KOPT-K1 (cell line): ENCODE data around the gene GGTLC2.
"Not testable (repeated sequence)": the region's sequence is repeated elsewhere in the genome, so short reads cannot be mapped to it uniquely, and the experiment has no call there.

Experiments used
- H3K27ac ChIP-seq: fragments of 200-600 bp; sonication (generic); 2 replicates; pipeline ENCODE4 v1.5.1; 2016; ENCODE audit warnings: antibody characterized with exemption, mild to moderate bottlenecking, low read depth, low read length; ENCODE audit not compliant: poor library complexity, severe bottlenecking
- H3K36me3 ChIP-seq: fragments of 200-600 bp; sonication (generic); 2 replicates; pipeline ENCODE4 v1.5.1; 2017; ENCODE audit warnings: antibody characterized with exemption, mild to moderate bottlenecking, low read length, moderate library complexity; ENCODE audit not compliant: insufficient read depth
- H3K9me3 ChIP-seq: fragments of 200-600 bp; sonication (generic); 2 replicates; pipeline ENCODE4 v1.5.1; 2017; ENCODE audit warnings: antibody characterized with exemption, low read length, mild to moderate bottlenecking; ENCODE audit not compliant: insufficient read depth, poor library complexity, severe bottlenecking

The GGTLC2 gene

GRCh38 chr22:22673099-22673498, 28.7 kb downstream of the GGTLC2 start:
- Histone ChIP-seq H3K9me3 (no peaks in the 10 kb centered on the region), H3K27ac (no peak overlapping the region), H3K36me3 (no peaks in the 10 kb centered on the region)

GRCh38 chr22:22673628-22674027, 29.2 kb downstream of the GGTLC2 start:
- no peak overlapping the region for H3K27ac ChIP-seq
- no peaks in the 10 kb centered on the region for H3K36me3 ChIP-seq
- H3K9me3 ChIP-seq, result no peaks in the 10 kb centered on the region

- Histone ChIP-seq H3K9me3 (no peaks in the 10 kb centered on the region), H3K36me3 (no peaks in the 10 kb centered on the region), H3K27ac (no peak overlapping the region)
Observed at GRCh38 chr22:22674467-22674866, 30.1 kb downstream of the GGTLC2 start.

GRCh38 chr22:22678970-22679369, 34.6 kb downstream of the GGTLC2 start:
- H3K27ac ChIP-seq, result no peak overlapping the region
- no peaks in the 10 kb centered on the region for H3K9me3 ChIP-seq

GRCh38 chr22:22680396-22680795, 36.0 kb downstream of the GGTLC2 start:
- Histone ChIP-seq H3K27ac (no peak overlapping the region), H3K36me3 (no peaks in the 10 kb centered on the region), H3K9me3 (no peaks in the 10 kb centered on the region)

More at GRCh38 chr22:22678970-22679369, 34.6 kb downstream of the GGTLC2 start:
- no peaks in the 10 kb centered on the region for H3K36me3 ChIP-seq

- Histone ChIP-seq H3K27ac (no peak overlapping the region), H3K9me3 (no peaks in the 10 kb centered on the region), H3K36me3 (no peaks in the 10 kb centered on the region)
Observed at GRCh38 chr22:22681221-22681739, 36.9 kb downstream of the GGTLC2 start.

GRCh38 chr22:22682196-22682595, 37.8 kb downstream of the GGTLC2 start:
- H3K36me3 ChIP-seq, result no peaks in the 10 kb centered on the region
- no peak overlapping the region for H3K27ac ChIP-seq
- no peaks in the 10 kb centered on the region for H3K9me3 ChIP-seq

GRCh38 chr22:22682807-22683667, 38.6 kb downstream of the GGTLC2 start:
- Histone ChIP-seq H3K9me3 (no peaks in the 10 kb centered on the region), H3K27ac (no peak overlapping the region), H3K36me3 (no peaks in the 10 kb centered on the region)

GRCh38 chr22:22683668-22684361, 39.4 kb downstream of the GGTLC2 start:
- H3K36me3 ChIP-seq, result no peaks in the 10 kb centered on the region
- no peaks in the 10 kb centered on the region for H3K9me3 ChIP-seq
- H3K27ac ChIP-seq, result no peak overlapping the region

GRCh38 chr22:22684580-22685561, 40.5 kb downstream of the GGTLC2 start:
- H3K9me3 ChIP-seq, result no peaks in the 10 kb centered on the region
- H3K27ac ChIP-seq, result no peak overlapping the region
- H3K36me3 ChIP-seq, result no peaks in the 10 kb centered on the region

- no peaks in the 10 kb centered on the region for H3K9me3 ChIP-seq
- no peaks in the 10 kb centered on the region for H3K36me3 ChIP-seq
- no peak overlapping the region for H3K27ac ChIP-seq
Observed at GRCh38 chr22:22685586-22685985, 41.2 kb downstream of the GGTLC2 start.

- not testable (repeated sequence) for H3K36me3 ChIP-seq, H3K9me3 ChIP-seq, H3K27ac ChIP-seq
Observed at GRCh38 chr22:22686202-22687115, 42.0 kb downstream of the GGTLC2 start.

- no peak overlapping the region for H3K27ac ChIP-seq
Observed at GRCh38 chr22:22687638-22688500, 43.5 kb downstream of the GGTLC2 start.

More at GRCh38 chr22:22687638-22688500, 43.5 kb downstream of the GGTLC2 start:
- no peaks in the 10 kb centered on the region for H3K36me3 ChIP-seq
- no peaks in the 10 kb centered on the region for H3K9me3 ChIP-seq
